AG04450 (cell line): Measurements from ENCODE around the gene CALML5. TPM values are rescaled to one million over a fixed set of nuclear protein-coding genes. Genes with fewer than 3 reads are reported as not detected.

Experiments used
- CTCF ChIA-PET: fragments of 300-600, 350-600 bp; formaldehyde crosslinking; extraction: SDS; loops from one replicate; lab custom pipeline; 2022; ENCODE audit warnings: antibody characterized with exemption, inconsistent platforms; lab: Charles Lee
- POLR2A ChIA-PET: fragments of 350-600 bp; formaldehyde crosslinking; extraction: SDS; loops from one replicate; lab custom pipeline; 2021; ENCODE audit warnings: antibody characterized with exemption, inconsistent platforms; lab: Yijun Ruan, JAX
- DNase-seq: peaks from one replicate; pipeline ENCODE4 v3.0.0-alpha.2; 2011; ENCODE audit warnings: low read depth, low spot score
- H3K27ac ChIP-seq: one replicate; pipeline ENCODE4 v1.5.1; 2012; ENCODE audit warnings: low read depth, low read length, control low read depth
- H3K27me3 ChIP-seq: one replicate; pipeline ENCODE4 v1.6.0; 2012; ENCODE audit warnings: low read length; ENCODE audit not compliant: control insufficient read depth, insufficient read depth
- H3K4me3 ChIP-seq: 2 replicates; pipeline ENCODE4 v1.5.1; 2011; ENCODE audit warnings: mild to moderate bottlenecking, low read depth, low read length, control low read depth
- H3K9me3 ChIP-seq: 2 replicates; pipeline ENCODE4 v1.5.1; 2012; ENCODE audit warnings: low read length; ENCODE audit not compliant: control insufficient read depth, insufficient read depth
- CTCF ChIP-seq: IDR thresholded peaks from 2 replicates; pipeline ENCODE4 v1.5.1; 2011; ENCODE audit warnings: low read depth, low read length, control low read depth, inconsistent platforms
- polyA plus RNA-seq: library from polyadenylated mRNA; depleted of rRNA; stranded (reverse); fragments of >200 nt; gene quantifications from 2 replicates; pipeline ENCODE4 v1.2.3, GENCODE V29; 2011

Gene CALML5
- polyA plus RNA-seq, 1 experiment, result not detected

- Histone ChIP-seq H3K4me3 (no peak overlapping the region), H3K9me3 (peaks cover 6% of the 10 kb centered on the region), H3K27ac (no peak overlapping the region), H3K27me3 (no peaks in the 10 kb centered on the region)
- no peak for DNase-seq
- POLR2A ChIA-PET, result no interaction called here
- TF ChIP-seq CTCF, result no peak
- CTCF ChIA-PET, result interaction anchor here (0.7 kb wide), 1 partner anchor 357 kb away, joined by 4 read pairs; no protein-coding TSS in a partner anchor
Observed at GRCh38 chr10:5537684-5538083, 38.3 kb upstream of the CALML5 start.

- Histone ChIP-seq H3K9me3 (peaks cover 6% of the 10 kb centered on the region), H3K27ac (no peak overlapping the region), H3K4me3 (no peak overlapping the region), H3K27me3 (no peaks in the 10 kb centered on the region)
- no peak for DNase-seq
- POLR2A ChIA-PET, result no interaction called here
- no peak for TF ChIP-seq CTCF
- CTCF ChIA-PET, result no interaction called here
Observed at GRCh38 chr10:5536486-5537081, 37.2 kb upstream of the CALML5 start.

- POLR2A ChIA-PET, result interaction anchor here (0.6 to 0.9 kb wide), 2 partner anchors 10 to 80 kb away, joined by 7 to 9 read pairs; no protein-coding TSS in a partner anchor
- Histone ChIP-seq H3K27me3 (no peaks in the 10 kb centered on the region), H3K9me3 (no peaks in the 10 kb centered on the region; the same call in 1 of the 2 replicates), H3K4me3 (no peak overlapping the region), H3K27ac (no peak overlapping the region)
- DNase-seq, result peak; percentile 49
- no peak for TF ChIP-seq CTCF
- CTCF ChIA-PET, result interaction anchor here (1.2 kb wide), 1 partner anchor 88 kb away, joined by 3 read pairs; no protein-coding TSS in a partner anchor
Observed at GRCh38 chr10:5534880-5535856, 35.8 kb upstream of the CALML5 start.

GRCh38 chr10:5534051-5534821, 34.9 kb upstream of the CALML5 start:
- ChIA-PET POLR2A (no interaction called here), CTCF (interaction anchor here (0.6 to 1.2 kb wide), 2 partner anchors 68 to 89 kb away, joined by 3 to 6 read pairs; no protein-coding TSS in a partner anchor)
- no peak for DNase-seq
- no peaks in the 10 kb centered on the region for H3K27me3 ChIP-seq
- no peak for TF ChIP-seq CTCF
- no peak overlapping the region for H3K27ac ChIP-seq
- no peak overlapping the region for H3K4me3 ChIP-seq
- H3K9me3 ChIP-seq, result no peaks in the 10 kb centered on the region; the same call in 1 of the 2 replicates
